Endothelial cell of umbilical vein (primary cell): ENCODE measurements around the gene FARP1. TPM values are rescaled to one million over a fixed set of nuclear protein-coding genes. Genes with fewer than 3 reads are reported as not detected.

Experiments used
- BruUV-seq: library from RNA; stranded (reverse); fragments of 400-500 nt; replicated peaks from 2 replicates; lab custom pipeline; 2021; lab: Mats Ljungman, UMichigan
- CTCF ChIA-PET: fragments of 300-600, 350-600 bp; sonication (Branson Sonifier 250); formaldehyde crosslinking; loops from one replicate; lab custom pipeline; 2021; ENCODE audit warnings: antibody characterized with exemption, inconsistent platforms; lab: Charles Lee
- POLR2A ChIA-PET: fragments of 300-600, 350-600 bp; sonication (Branson Sonifier 250); formaldehyde crosslinking; loops from one replicate; lab custom pipeline; 2021; ENCODE audit warnings: antibody characterized with exemption, inconsistent platforms; lab: Charles Lee
- DNase-seq: peaks from one replicate; pipeline ENCODE4 v3.0.0-alpha.2; 2011; ENCODE audit warnings: low read depth, low spot score
- FAIRE-seq: peaks from 2 replicates; lab custom pipeline; 2011; peaks lifted over from hg19 to GRCh38; lab: Jason Lieb, UNC
- H2AFZ ChIP-seq: 2 replicates; pipeline ENCODE4 v1.6.0; 2012; ENCODE audit warnings: low read depth, low read length, control low read depth, inconsistent platforms
- H3K27ac ChIP-seq: 2 replicates; pipeline ENCODE4 v1.5.1; 2011; ENCODE audit warnings: low read depth, mild to moderate bottlenecking, control low read depth, low read length, moderate library complexity; ENCODE audit not compliant: insufficient read depth
- H3K27me3 ChIP-seq, 2 experiments: 2 replicates each; pipeline versions ENCODE4 v1.6.0 to v1.6.1; 2011; ENCODE audit warnings: low read length in 2 of 2, mixed read lengths in 1 of 2; ENCODE audit not compliant: control insufficient read depth in 2 of 2, insufficient read depth in 2 of 2
- H3K36me3 ChIP-seq, 2 experiments: 2 replicates in 1 of 2; 3 replicates in 1 of 2; pipeline ENCODE4 v1.5.1; 2011; ENCODE audit warnings: low read length in 2 of 2, mild to moderate bottlenecking in 1 of 2, moderate library complexity in 1 of 2; ENCODE audit not compliant: control insufficient read depth in 2 of 2, insufficient read depth in 2 of 2; ENCODE audit errors: extremely low read depth in 1 of 2
- H3K4me1 ChIP-seq: 3 replicates; pipeline ENCODE4 v1.5.1; 2011; ENCODE audit warnings: mild to moderate bottlenecking, low read length; ENCODE audit not compliant: control insufficient read depth, insufficient read depth; ENCODE audit errors: extremely low read depth
- H3K4me2 ChIP-seq: 2 replicates; pipeline ENCODE4 v1.6.1; 2011; ENCODE audit warnings: low read length, control low read depth, mixed read lengths; ENCODE audit not compliant: insufficient read depth
- H3K4me3 ChIP-seq, 3 experiments: fragments of 200-600 bp in 1 of 3; sonication (generic), shearing (Covaris generic) in 1 of 3; replicated peaks in 1 of 3; 2 replicates each; pipeline ENCODE4 v1.5.1; 2011 to 2016; ENCODE audit warnings: control low read depth in 3 of 3, low read length in 3 of 3, mild to moderate bottlenecking in 2 of 3, inconsistent platforms in 1 of 3, low read depth in 1 of 3, moderate library complexity in 1 of 3; ENCODE audit not compliant: insufficient read depth in 1 of 3
- H3K79me2 ChIP-seq: 2 replicates; pipeline ENCODE4 v1.6.0; 2012; ENCODE audit warnings: low read length, inconsistent platforms; ENCODE audit not compliant: control insufficient read depth, insufficient read depth
- H3K9ac ChIP-seq: replicated peaks from 2 replicates; pipeline ENCODE3; 2011; ENCODE audit warnings: low read length, control low read depth; ENCODE audit not compliant: insufficient read depth; ENCODE audit errors: extremely low read depth
- H3K9me1 ChIP-seq: replicated peaks from 3 replicates; pipeline ENCODE4 v1.6.0; 2011; ENCODE audit warnings: mild to moderate bottlenecking, low read length; ENCODE audit not compliant: control insufficient read depth, insufficient read depth; ENCODE audit errors: extremely low read depth
- H3K9me3 ChIP-seq: replicated peaks from 2 replicates; pipeline ENCODE4 v1.5.1; 2012; ENCODE audit warnings: low read length, inconsistent platforms; ENCODE audit not compliant: control insufficient read depth, insufficient read depth
- H4K20me1 ChIP-seq: replicated peaks from 2 replicates; pipeline ENCODE3; 2011; ENCODE audit warnings: mild to moderate bottlenecking, low read length; ENCODE audit not compliant: control insufficient read depth, insufficient read depth; ENCODE audit errors: extremely low read depth
- CTCF ChIP-seq, 2 donors: IDR thresholded peaks; 1 replicate in 1 of 2; 2 replicates in 1 of 2; pipeline ENCODE4 v1.5.1; 2011; ENCODE audit warnings: low read length in 2 of 2, mild to moderate bottlenecking in 2 of 2, moderate library complexity in 2 of 2, control low read depth in 1 of 2, inconsistent platforms in 1 of 2, low read depth in 1 of 2; ENCODE audit not compliant: insufficient read depth in 1 of 2; ENCODE audit errors: extremely low read depth in 1 of 2
- EZH2 ChIP-seq: IDR thresholded peaks from 2 replicates; pipeline ENCODE4 v1.6.1; 2012; ENCODE audit warnings: borderline replicate concordance, low read depth, mild to moderate bottlenecking, moderate library complexity, low read length, inconsistent platforms; ENCODE audit not compliant: severe bottlenecking
- FOS ChIP-seq: IDR thresholded peaks from 2 replicates; pipeline ENCODE4 v1.6.1; 2011; ENCODE audit warnings: mild to moderate bottlenecking, low read length, moderate library complexity, borderline replicate concordance; ENCODE audit not compliant: insufficient read depth
- GATA2 ChIP-seq: IDR thresholded peaks from 2 replicates; pipeline ENCODE4 v1.7.0; 2011; ENCODE audit warnings: low read depth, mild to moderate bottlenecking, moderate library complexity, mixed read lengths, low read length; ENCODE audit not compliant: insufficient read length, insufficient read depth
- JUN ChIP-seq: IDR thresholded peaks from 2 replicates; pipeline ENCODE4 v1.6.1; 2011; ENCODE audit warnings: borderline replicate concordance, low read depth; ENCODE audit not compliant: insufficient read length, insufficient read depth
- MAX ChIP-seq: IDR thresholded peaks from 2 replicates; pipeline ENCODE4 v1.6.1; 2011; ENCODE audit not compliant: insufficient read depth, insufficient read length
- MYC ChIP-seq: IDR thresholded peaks from one replicate; pipeline ENCODE4 v1.6.1; 2011; ENCODE audit warnings: mild to moderate bottlenecking, low read depth, low read length
- POLR2A ChIP-seq: IDR thresholded peaks from 2 replicates; pipeline ENCODE4 v1.6.1; 2012; ENCODE audit warnings: low read depth, mild to moderate bottlenecking, control low read depth, low read length
- POLR2AphosphoS5 ChIP-seq: IDR thresholded peaks from 2 replicates; pipeline ENCODE4 v1.6.1; 2012; ENCODE audit warnings: low read depth, mild to moderate bottlenecking, control low read depth, low read length, moderate library complexity; ENCODE audit not compliant: insufficient read depth
- dilution Hi-C: fragments of 300-500 bp; cut with MboI; formaldehyde crosslinking; loops from one replicate; pipeline ENCODE4 v1.15.0; 2019; ENCODE audit warnings: low sequenced_read_pairs; ENCODE audit not compliant: extremely low pct_ligation_motif_present
- intact Hi-C: fragments of 100-400 bp; cut with micrococcal nuclease; formaldehyde crosslinking; loops from one replicate; pipeline ENCODE4 v1.10.0; 2022
- polyA plus RNA-seq, 4 experiments: library from polyadenylated mRNA; depleted of rRNA in 3 of 4; stranded (reverse) in 3 of 4; unstranded in 1 of 4; fragments of >200 nt; gene quantifications; 2 replicates each; pipeline versions ENCODE4 v1.2.1 to v1.2.3, GENCODE V29; 2011 to 2012; ENCODE audit warnings: missing spikeins in 1 of 4
- total RNA-seq: library from RNA; stranded (reverse); gene quantifications from 2 replicates; pipeline ENCODE4 v1.2.3, GENCODE V29; 2021

The FARP1 gene
- total and polyA plus RNA-seq, 2 donors (not counting 3 experiments of a cell fraction or from before 2014, with no cell fraction given) = 19.0 to 77.7 TPM

GRCh38 chr13:98096059-98096458 lies 46.8 kb upstream of the FARP1 start:
- CTCF ChIA-PET = no interaction called here
- Histone ChIP-seq H2AFZ (no peak overlapping the region), H3K36me3 (no peaks in the 10 kb centered on the region), H4K20me1 (no peaks in the 10 kb centered on the region), H3K27me3 (no peaks in the 10 kb centered on the region), H3K9ac (no peak overlapping the region), H3K4me2 (no peak overlapping the region), H3K4me3 (no peak overlapping the region), H3K9me3 (no peaks in the 10 kb centered on the region), H3K9me1 (no peaks in the 10 kb centered on the region), H3K4me1 (no peaks in the 10 kb centered on the region), H3K27ac (no peak overlapping the region), H3K79me2 (no peaks in the 10 kb centered on the region)
- intact Hi-C loops = no loop called here
- DNase-seq = no peak
- TF ChIP-seq GATA2 (no peak), EZH2 (no peak), MYC (no peak), POLR2A (no peak), POLR2AphosphoS5 (no peak), CTCF (IDR thresholded peaks at IDR 0.05; ENCODE audit: extremely low read depth in 1 of 2, insufficient read depth in 1 of 2, low read depth in 1 of 2, low read length in 2 of 2) (no peak), FOS (no peak), JUN (no peak), MAX (no peak)
- FAIRE-seq = no peak
- dilution Hi-C loops = no loop called here
- BruUV-seq = no TSS peak
- POLR2A ChIA-PET = no interaction called here
